Measurements from ENCODE around the gene LRP1B. TPM values are rescaled to one million over a fixed set of nuclear protein-coding genes. Genes with fewer than 3 reads are reported as not detected.
"Not testable (repeated sequence)": the region's sequence is repeated elsewhere in the genome, so short reads cannot be mapped to it uniquely, and the experiment has no call there.

LRP1B gene
- polyA plus RNA-seq, 1 donor = 1.1 TPM

DNA sequence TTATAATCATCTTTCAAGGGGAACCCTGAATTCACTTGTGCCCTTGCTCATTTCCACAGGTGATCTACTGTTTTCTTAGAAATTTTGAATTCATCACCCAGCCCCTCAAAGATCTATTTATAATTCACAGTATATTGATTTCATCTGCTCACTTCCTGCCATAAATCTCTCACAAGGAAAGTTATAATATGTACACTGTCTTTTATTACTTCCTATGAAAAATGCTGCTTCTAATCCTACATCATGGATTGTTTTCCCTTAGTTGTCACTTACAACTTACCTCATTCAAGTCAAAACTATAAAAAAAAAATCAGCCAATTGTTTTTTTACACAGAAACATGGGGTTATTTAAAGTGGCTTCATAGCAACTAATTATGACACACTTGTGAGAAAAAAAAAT is 1443.0 kb downstream of the LRP1B start:
- no peak for DNase-seq

DNA sequence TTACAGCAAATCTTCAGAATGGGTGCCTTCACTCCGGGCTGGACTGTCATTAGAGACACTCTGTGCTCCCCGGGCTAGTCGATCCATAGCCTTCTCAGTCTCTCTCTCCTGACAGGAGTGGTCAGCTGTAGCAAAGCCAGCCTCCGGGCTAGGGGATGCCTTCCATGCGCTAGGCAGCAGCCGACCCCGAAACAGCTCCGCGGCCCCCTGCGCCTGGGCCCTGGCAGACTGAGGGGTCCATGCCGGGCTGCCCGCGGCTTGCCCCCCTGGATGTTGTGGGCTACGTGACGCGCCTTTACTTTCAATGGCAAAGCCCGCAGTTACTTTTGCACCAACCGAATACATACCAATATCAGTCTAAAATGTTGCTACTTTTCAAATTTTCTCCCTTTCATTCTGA is 1447.2 kb downstream of the LRP1B start:
- no peak for DNase-seq

DNA sequence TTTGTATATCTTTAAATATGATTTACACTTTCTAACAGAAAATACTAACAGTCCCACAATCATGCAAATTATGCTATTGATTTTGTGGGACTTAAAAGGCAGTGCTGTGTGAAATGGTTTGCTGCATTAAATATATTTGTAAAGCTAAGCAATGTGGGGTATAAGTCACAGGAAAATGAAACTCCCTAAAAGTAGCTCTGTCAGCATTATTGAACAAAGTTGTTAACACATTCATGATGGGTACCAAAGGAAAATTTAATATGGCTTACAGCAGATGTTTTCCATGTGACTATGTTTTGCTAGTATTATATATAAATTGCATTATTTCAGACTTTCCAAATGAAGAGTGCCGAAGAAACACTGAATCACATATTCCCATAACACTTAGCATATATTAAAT is 1450.0 kb downstream of the LRP1B start:
- no peak for DNase-seq

DNA sequence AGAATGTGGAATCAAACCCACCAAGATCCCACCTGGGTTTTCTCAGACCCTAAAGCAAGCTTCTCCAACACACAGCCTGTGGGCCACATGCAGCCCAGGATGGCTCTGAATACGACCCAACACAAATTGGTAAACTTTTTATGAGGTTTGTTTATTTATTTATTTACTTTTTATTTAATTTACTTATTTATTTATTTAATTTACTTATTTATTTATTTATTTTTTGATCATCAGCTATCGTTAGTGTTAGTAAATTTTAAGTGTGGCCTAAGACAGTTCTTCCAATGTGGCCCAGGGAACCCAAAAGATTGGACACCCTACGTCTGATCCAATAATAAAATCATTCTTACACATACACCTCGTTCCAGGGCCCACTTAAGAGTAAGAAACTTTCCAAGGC is 1451.1 kb downstream of the LRP1B start:
- no peak for DNase-seq

DNA sequence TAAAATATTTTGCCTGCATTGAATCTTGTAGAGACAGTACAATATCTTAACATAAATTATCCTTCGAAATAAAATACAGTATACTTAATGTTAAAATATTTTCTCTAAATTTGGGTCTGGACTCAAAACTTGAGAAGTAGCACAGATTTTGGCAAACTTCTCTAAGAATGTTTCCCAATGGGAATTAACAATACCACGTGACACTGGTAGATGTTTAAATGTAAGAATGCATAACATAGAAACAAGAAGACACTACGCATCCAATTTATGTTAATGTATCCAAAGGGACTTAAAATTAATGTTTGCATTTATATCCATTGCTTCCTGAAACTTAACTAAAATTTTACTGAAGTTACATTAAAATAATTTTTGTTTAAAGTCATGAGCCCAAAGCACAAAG is 1460.9 kb downstream of the LRP1B start:
- DNase-seq = no peak

DNA sequence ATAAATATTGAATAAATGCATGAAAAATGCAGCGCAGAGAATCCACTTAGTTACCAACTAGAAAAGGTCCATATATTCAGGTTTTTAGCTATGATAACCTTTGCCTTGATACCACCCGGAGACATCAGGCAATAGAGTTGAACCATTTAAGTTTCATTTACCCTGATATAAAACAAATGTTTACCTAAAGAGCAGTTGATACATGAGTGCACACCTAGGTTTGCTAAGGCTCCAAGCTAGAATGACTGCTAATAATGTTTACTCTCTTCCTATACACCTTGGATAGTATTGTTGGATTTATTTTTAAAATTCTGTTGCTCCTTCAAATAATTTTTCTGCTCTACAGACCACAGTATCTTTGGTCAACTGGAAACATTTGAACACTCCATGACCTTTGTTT is 1463.6 kb downstream of the LRP1B start:
- DNase-seq = no peak

DNA sequence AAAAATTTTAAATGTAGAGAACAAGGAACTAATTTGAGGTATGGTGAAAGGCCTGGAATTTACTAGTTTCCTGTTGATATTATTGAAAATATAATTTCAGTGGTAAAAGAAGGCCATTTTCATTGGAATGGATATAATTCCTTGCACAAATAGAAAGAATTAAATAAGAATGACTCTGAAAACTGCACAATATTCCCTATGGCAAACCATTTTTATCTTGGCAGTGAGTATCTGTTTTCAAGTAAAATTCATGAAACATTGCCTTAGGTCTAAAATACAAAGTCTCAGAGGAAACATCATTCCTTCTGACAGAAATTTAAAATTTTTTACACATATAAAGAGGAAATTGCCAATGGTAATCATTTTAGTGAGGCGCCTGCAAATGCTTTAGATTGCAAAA is 1468.3 kb downstream of the LRP1B start:
- no peak for DNase-seq

DNA sequence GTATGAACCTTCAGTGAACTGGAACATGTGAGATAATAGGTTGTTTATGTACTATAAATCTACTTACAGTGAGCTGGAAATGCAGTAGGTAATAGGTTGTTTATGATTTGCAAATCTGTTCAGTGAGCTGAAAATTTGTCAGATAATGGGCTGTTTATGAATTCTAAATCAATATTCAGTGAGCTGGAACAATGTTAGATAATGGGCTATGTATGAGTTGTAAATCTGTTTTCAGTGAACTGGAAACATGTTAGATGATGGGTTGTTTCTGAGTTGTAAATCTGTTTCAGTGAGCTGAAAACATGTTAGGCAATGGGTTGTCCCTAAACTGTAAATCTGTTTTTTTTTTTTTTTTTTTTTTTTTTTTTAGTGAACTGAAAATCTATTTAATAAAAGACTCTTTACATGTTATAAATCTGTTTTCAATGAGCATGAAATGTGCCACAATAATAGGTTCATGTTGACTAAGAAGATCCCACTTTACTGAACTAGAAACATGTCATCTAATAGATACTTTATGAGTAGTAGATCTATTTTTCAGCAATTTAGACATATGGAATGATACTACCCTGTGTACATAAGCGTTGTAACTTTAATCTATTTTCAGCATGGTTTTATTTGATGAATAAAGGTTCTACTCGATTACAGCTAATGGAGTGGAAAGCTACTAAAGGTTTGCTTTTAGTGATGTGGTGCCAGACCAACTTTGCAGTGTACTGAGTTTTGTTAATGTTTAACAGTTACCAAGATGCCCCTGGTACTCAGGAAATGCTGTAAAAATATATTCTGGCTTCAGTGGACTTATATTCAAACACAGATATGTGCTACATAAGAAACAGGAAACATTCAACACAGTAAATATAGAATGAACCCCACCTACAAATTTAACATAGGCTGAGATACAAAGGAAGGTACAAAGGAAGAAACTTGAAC is 1471.8 kb downstream of the LRP1B start:
- no peak for DNase-seq

DNA sequence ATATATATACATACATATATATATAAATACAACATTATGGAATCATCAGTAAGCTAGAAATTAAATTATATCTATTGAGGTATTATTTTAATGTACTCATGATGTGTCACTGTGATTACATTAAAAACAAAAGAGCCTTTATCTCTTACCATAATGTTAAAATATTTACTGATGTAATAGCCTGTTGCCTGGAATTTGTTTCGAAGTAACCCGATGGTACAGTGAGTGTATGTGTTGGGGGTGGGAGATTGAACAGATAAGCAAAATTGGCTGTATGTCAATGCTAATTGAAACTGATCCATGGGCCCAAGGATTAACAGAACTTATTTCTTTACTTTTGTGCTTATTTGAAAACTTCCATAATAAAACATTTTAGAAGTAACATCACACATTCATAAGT is 1473.2 kb downstream of the LRP1B start:
- DNase-seq = no peak

DNA sequence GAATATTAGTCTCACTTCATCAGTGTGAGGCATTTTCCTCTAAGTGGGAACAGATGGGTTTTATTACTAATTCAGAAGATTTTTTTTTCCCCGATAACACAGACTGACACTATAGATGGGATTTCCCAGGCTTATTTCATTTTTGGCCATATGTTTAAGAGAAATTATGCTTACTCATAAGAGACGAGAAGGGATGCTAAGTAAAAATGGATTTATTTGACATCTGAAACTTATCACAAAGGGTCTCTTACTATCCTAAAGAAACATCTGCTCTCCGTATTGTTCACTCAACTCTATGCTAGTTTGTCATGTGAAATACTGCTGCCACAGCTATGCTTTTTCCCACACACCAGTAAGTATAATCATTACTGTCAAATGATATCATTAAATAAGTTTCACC is 1476.3 kb downstream of the LRP1B start:
- DNase-seq = no peak

DNA sequence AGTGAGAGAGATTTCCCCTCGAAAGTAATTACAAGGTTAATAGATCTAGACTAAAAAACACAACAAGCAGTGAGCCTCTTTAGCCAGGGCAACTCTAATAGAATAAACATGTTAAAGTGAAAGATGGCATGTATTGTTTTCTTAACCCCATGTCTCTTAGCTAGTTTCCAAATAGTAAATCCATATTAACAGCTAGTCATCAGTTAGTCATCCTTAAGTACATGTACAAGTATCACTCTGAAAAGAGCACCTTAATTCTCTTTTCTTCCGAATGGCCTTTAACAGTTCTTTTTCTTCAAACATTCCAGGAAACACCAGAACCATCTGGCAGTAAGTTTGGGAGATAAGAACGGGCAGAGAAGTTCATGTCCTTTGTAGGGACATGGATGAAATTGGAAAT is 1480.0 kb downstream of the LRP1B start:
- no peak for DNase-seq

DNA sequence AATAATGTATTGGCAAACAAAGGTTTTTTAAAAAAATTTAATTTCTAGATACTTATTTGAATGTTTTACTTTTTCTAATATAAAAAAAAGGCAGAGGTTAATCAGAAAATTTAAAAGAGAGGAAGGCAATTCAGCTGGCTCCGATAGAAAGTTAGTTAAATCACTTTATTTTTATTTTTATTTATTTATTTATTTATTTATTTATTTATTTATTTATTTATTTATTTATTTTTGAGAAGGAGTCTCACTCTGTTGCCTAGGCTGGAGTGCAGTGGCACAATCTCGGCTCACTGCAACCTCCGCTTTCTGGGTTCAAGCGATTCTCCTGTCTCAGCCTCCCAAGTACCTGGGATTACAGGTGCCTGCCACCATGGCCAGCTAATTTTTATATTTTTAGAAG is 1480.7 kb downstream of the LRP1B start:
- not testable (repeated sequence) for DNase-seq

DNA sequence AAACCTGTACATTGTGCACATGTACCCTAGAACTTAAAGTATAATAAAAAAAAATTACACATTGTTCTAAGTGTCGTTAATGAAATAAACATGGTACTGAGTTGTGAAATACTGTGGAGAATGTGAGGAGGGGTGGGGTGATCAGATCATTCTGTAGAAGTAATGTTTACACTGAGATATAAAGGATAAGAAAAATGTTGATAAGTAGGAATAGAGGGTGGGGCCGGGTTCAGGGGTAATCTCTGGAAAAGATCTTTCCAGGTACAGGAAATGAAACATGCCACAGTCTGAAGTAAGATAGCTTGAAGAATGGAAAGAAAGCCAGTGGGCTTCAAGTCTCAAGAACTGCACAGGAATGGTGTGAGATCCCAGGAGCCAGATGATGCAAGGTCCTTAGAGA is 1482.4 kb downstream of the LRP1B start:
- no peak for DNase-seq

DNA sequence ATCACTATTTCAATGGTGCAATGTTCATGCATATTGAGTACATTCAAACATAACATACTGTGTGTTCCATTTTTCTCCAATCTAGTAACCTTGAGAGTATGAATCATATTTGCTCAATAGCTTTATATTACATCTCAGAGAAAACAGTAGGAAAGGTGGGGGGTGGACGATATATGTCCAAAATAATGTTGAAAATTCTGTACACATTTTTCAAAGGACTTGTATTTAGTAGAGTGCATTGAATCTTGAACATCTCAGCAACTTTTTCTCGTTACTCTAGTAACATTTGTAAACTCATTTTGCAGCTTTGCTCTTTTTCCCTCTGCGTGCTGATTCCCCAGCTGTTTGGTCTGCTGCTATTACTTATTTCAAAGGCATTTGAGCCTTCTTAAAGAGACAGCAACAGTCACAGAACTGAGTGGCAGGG is 1487.0 kb downstream of the LRP1B start:
- DNase-seq = no peak

DNA sequence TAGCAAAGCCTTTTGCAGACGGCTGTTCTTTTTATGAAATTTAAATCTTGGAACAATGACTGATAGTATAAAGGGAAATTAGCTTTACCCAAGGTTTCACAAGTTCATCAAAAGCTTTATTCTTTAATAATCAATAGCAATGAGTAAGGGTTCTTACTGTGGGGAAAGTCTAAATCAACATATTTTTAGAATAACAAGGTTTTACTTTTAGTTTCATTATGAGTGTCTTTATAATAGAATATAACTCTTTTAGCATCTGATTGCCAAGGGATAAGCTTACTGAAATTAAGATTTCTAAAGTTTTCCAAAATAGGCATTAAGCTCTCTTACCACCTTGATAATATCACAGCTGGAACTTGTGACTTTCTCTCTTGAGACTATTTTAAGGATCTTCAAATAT is 1489.7 kb downstream of the LRP1B start:
- no peak for DNase-seq

DNA sequence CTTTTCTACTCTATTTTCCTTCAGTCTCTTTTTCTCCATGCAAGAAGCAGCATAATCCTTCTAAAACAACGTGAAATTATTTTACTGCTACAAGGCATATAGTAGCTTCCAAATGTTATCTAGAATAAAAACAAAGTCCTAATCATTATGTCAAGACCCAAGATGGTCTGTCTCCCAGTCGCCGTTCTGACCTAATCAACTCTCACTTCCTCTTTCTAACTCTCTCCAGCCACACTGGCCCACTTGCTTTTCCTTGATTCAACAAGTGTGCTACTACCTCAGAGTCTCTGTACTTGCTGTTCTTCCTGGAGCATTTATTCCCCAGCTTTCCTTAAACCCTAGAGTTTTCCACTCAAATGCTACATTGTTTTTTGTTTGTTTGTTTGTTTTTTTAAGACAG is 1491.2 kb downstream of the LRP1B start:
- no peak for DNase-seq

DNA sequence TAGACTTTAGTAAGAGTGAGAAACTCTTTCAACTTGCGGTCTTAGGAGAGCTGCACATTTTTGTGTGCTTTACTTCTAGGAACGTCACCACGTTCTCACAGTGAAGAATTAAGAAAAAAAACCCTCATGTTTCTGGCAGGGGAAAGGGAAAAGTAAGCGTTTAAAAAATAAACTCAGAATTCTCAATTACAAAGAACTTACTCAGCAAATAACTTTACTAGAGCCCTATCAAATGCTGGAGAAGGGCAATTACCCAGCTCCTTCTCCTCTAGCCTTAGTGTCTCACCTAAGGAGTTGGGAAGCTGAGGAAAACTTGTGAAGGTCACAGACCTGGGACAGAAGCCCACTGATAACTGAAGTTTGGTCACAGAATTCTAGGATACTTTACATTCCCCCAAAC is 1500.3 kb downstream of the LRP1B start:
- DNase-seq = no peak

DNA sequence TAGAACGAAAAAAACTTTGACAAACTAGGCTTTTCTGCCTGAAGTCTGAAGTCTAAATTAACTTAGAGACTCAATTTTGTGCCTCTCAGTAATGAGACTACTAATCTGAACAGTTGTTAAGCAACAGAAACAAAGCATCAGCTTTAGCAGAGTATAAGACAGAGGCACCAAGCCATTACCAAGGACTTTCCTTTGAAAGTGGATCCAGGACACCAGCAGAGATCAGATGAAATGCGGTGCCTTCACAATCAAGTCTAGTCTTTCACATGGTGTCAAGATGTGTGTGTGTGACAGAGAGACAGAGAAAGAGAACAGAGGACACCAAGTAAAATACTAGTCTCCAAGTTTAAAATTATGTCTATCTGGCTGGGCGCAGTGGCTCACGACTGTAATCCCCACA is 1502.9 kb downstream of the LRP1B start:
- no peak for DNase-seq

DNA sequence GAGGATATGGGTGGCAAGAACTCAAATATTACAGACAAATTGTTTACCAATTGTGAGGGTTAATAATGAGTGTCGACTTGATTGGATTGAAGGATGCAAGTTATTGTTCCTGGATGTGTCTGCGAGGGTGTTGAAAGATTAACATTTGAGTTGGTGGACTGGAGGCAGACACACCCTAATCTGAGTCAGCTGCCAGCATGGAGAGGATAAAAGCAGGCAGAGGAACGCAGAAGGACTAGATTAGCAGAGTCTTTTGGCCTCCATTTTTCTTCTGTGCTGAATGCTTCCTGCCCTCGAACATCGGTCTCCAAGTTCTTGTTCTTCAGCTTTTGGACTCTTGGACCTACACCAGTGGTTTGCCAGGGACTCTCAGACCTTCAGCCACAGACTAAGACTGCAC is 1503.7 kb downstream of the LRP1B start:
- no peak for DNase-seq

DNA sequence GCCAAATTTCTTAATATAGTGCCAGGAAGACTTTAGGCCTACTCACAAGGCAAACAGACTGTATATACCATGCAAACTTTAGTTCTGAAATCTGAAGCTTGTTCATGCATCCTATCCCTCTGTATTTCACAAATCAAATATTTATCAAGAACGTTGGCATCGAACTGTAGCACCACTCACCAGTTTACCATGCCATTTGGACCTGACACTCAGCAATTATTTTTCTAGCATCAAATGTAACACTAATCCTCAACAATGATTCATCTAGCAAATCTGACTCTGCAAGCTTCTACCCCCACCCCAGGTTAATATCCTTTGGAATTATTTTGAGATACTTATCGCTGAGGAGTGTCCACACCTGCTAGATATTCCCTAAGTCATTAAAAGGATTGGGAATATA is 1506.6 kb downstream of the LRP1B start:
- DNase-seq = no peak

DNA sequence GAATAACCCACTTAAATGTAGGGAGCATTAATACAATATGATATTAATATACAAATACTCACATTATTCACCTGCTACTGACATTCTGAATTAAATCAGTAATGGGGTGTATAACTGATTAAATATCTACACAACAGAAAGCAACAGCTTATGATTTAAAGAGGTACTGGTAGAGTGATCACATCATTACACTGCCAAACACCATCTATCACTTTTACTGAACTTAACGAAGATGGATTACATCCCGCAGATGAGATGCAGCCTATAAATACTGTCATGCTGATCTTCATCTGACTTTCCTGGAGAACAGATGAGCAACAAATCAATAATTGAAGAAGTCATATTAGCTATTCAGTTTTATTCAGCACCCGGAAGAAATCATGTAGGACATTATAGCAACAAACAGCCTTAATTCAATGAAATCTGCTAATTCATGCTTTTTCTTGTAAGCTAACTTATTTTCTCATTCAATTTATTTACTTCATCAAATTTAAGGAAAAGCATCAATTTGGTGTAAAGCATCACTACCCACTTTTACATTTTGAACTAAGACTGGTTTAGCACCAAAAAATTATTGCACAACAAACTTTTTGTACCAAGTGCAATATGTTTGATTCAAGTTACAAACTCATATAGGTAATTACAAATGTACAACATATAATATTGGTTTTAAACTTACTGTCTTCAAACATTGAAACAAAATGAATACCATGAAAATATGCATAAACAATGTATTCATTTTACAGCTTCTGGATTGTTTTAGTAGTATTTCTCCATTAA is 1509.0 kb downstream of the LRP1B start:
- no peak for DNase-seq

DNA sequence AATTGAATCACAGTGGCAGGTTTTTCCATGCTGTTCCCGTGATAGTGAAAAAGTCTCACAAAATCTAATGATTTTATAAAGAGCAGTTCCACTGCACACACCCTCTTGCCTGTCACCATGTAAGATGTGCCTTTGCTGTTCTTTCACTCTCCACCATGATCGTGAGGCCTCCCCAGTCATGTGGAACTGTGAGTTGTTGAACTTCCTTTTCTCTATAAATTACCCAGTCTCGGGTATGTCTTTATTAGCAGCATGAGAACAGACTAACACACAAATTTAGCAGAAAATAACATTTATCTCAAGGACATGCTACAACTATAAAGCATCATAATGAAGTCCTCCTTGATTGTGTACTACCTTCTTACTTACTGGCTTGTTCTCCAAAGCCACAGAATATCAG is 1526.0 kb downstream of the LRP1B start:
- DNase-seq = no peak

DNA sequence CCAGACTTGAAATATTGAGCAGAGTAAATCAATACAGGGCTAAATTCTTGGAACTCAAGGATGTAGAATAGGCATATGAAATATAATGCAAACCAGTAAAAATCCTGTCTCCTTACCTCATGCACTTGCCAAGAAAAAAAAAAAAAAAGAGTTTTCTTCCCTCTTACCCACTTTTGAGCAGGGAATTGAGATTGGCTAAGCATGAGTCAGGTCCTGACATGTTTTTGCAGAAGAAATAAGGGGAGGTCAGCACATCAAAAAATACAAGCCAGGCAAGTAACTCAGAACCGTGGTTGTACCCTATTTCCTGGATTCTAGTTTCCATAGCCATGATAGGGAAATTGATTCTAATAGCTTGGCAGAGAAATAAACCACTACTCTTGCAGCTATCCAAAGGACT is 1526.7 kb downstream of the LRP1B start:
- no peak for DNase-seq

DNA sequence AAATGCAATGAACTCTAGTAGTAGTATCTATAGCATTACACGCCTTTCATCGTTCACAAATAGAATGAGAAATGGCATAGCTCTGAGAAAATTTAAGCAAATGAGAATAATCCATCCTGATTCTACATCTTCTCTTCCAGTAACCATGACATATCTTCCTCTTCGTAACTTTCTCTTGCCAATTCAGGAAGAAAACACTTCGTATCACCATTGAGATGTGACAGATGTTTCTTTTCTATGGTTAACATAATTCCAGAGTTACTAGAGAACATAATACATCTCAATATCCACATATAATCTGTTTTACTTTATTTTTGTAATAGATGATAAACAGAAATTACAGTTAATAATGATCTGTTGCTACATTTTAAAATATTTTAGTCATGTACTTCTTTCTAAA is 1527.4 kb downstream of the LRP1B start:
- no peak for DNase-seq
